WTC11 (cell line): ENCODE data around the gene SIM2.

Experiments
- GABPB1 ChIP-seq: sonication (generic); formaldehyde crosslinking; IDR thresholded peaks from 2 replicates; pipeline ENCODE4 v1.8.1; 2023; ENCODE audit warnings: mild to moderate bottlenecking, missing genetic modification reagents
- NFE2L1 ChIP-seq: sonication (generic); formaldehyde crosslinking; IDR thresholded peaks from 2 replicates; pipeline ENCODE4 v1.8.1; 2023; ENCODE audit warnings: missing genetic modification reagents
- NFYB ChIP-seq: sonication (generic); formaldehyde crosslinking; conservative IDR thresholded peaks from 2 replicates; pipeline ENCODE4 v1.8.0; 2022; ENCODE audit warnings: low read depth, missing genetic modification reagents
- SP1 ChIP-seq: sonication (generic); formaldehyde crosslinking; conservative IDR thresholded peaks from 2 replicates; pipeline ENCODE4 v1.8.1; 2022; ENCODE audit warnings: missing genetic modification reagents
- TCF7 ChIP-seq: sonication (generic); formaldehyde crosslinking; IDR thresholded peaks from 2 replicates; pipeline ENCODE4 v1.8.0; 2022; ENCODE audit warnings: mild to moderate bottlenecking, low read depth, missing genetic modification reagents, moderate library complexity
- TEAD4 ChIP-seq: sonication (generic); formaldehyde crosslinking; IDR thresholded peaks from 2 replicates; pipeline ENCODE4 v1.8.0; 2022; ENCODE audit warnings: mild to moderate bottlenecking, missing genetic modification reagents
- TF ChIP-seq, protein P1 (sequence below): fragments of 200-600 bp; IDR thresholded peaks from 2 replicates; pipeline ENCODE4 v1.8.0; 2022; ENCODE audit warnings: antibody characterized with exemption
- TF ChIP-seq, protein P2 (sequence below): sonication (generic); formaldehyde crosslinking; IDR thresholded peaks from 2 replicates; pipeline ENCODE4 v1.8.1; 2023; ENCODE audit warnings: mild to moderate bottlenecking, missing genetic modification reagents, moderate library complexity
- TF ChIP-seq, protein P3 (sequence below): sonication (generic); formaldehyde crosslinking; IDR thresholded peaks from 2 replicates; pipeline ENCODE4 v1.8.1; 2023; ENCODE audit warnings: mild to moderate bottlenecking, missing genetic modification reagents
- TF ChIP-seq, protein P4 (sequence below): fragments of 250-450 bp; sonication (Bioruptor Pico); IDR thresholded peaks from 2 replicates; pipeline ENCODE4 v1.9.0; 2021; ENCODE audit warnings: mild to moderate bottlenecking
- TF ChIP-seq, protein P5 (sequence below): sonication (generic); formaldehyde crosslinking; IDR thresholded peaks from 2 replicates; pipeline ENCODE4 v1.8.1; 2023; ENCODE audit warnings: mild to moderate bottlenecking, moderate library complexity, missing genetic modification reagents

DNA sequence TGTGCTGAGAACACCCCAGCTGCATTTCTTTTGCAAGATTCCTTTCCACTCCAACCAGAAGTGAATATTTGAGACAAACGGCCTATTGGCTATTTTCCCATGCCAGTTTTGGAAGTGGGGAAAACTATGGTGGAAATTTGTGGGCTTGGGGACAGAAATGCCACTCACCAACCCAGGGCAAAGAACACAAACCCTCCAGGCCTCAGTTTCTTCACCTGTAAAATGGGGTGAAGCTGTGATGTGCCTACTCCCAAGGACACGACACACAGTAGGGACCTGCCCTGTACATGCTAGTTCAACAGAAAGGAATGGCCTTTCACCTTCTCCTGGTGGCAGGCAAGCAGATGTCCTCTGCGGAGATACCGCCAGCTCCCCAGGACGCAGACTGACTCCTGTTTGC is 46.5 kb downstream of the SIM2 start:
- no peak for TF ChIP-seq GABPB1 (CRISPR knock-in tag)
- TF ChIP-seq TEAD4 (CRISPR knock-in tag), result no peak
- TF ChIP-seq, protein P1, sequence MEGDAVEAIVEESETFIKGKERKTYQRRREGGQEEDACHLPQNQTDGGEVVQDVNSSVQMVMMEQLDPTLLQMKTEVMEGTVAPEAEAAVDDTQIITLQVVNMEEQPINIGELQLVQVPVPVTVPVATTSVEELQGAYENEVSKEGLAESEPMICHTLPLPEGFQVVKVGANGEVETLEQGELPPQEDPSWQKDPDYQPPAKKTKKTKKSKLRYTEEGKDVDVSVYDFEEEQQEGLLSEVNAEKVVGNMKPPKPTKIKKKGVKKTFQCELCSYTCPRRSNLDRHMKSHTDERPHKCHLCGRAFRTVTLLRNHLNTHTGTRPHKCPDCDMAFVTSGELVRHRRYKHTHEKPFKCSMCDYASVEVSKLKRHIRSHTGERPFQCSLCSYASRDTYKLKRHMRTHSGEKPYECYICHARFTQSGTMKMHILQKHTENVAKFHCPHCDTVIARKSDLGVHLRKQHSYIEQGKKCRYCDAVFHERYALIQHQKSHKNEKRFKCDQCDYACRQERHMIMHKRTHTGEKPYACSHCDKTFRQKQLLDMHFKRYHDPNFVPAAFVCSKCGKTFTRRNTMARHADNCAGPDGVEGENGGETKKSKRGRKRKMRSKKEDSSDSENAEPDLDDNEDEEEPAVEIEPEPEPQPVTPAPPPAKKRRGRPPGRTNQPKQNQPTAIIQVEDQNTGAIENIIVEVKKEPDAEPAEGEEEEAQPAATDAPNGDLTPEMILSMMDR, result no peak
- no peak for TF ChIP-seq NFYB (CRISPR knock-in tag)
- TF ChIP-seq, protein P2, sequence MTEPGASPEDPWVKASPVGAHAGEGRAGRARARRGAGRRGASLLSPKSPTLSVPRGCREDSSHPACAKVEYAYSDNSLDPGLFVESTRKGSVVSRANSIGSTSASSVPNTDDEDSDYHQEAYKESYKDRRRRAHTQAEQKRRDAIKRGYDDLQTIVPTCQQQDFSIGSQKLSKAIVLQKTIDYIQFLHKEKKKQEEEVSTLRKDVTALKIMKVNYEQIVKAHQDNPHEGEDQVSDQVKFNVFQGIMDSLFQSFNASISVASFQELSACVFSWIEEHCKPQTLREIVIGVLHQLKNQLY (CRISPR knock-in tag), result no peak
- TF ChIP-seq, protein P3, sequence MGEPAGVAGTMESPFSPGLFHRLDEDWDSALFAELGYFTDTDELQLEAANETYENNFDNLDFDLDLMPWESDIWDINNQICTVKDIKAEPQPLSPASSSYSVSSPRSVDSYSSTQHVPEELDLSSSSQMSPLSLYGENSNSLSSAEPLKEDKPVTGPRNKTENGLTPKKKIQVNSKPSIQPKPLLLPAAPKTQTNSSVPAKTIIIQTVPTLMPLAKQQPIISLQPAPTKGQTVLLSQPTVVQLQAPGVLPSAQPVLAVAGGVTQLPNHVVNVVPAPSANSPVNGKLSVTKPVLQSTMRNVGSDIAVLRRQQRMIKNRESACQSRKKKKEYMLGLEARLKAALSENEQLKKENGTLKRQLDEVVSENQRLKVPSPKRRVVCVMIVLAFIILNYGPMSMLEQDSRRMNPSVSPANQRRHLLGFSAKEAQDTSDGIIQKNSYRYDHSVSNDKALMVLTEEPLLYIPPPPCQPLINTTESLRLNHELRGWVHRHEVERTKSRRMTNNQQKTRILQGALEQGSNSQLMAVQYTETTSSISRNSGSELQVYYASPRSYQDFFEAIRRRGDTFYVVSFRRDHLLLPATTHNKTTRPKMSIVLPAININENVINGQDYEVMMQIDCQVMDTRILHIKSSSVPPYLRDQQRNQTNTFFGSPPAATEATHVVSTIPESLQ (CRISPR knock-in tag), result no peak
- no peak for TF ChIP-seq TCF7 (CRISPR knock-in tag)
- no peak for TF ChIP-seq SP1 (CRISPR knock-in tag)
- TF ChIP-seq, protein P4, sequence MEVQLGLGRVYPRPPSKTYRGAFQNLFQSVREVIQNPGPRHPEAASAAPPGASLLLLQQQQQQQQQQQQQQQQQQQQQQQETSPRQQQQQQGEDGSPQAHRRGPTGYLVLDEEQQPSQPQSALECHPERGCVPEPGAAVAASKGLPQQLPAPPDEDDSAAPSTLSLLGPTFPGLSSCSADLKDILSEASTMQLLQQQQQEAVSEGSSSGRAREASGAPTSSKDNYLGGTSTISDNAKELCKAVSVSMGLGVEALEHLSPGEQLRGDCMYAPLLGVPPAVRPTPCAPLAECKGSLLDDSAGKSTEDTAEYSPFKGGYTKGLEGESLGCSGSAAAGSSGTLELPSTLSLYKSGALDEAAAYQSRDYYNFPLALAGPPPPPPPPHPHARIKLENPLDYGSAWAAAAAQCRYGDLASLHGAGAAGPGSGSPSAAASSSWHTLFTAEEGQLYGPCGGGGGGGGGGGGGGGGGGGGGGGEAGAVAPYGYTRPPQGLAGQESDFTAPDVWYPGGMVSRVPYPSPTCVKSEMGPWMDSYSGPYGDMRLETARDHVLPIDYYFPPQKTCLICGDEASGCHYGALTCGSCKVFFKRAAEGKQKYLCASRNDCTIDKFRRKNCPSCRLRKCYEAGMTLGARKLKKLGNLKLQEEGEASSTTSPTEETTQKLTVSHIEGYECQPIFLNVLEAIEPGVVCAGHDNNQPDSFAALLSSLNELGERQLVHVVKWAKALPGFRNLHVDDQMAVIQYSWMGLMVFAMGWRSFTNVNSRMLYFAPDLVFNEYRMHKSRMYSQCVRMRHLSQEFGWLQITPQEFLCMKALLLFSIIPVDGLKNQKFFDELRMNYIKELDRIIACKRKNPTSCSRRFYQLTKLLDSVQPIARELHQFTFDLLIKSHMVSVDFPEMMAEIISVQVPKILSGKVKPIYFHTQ (CRISPR knock-in tag), result no peak
- TF ChIP-seq, protein P5, sequence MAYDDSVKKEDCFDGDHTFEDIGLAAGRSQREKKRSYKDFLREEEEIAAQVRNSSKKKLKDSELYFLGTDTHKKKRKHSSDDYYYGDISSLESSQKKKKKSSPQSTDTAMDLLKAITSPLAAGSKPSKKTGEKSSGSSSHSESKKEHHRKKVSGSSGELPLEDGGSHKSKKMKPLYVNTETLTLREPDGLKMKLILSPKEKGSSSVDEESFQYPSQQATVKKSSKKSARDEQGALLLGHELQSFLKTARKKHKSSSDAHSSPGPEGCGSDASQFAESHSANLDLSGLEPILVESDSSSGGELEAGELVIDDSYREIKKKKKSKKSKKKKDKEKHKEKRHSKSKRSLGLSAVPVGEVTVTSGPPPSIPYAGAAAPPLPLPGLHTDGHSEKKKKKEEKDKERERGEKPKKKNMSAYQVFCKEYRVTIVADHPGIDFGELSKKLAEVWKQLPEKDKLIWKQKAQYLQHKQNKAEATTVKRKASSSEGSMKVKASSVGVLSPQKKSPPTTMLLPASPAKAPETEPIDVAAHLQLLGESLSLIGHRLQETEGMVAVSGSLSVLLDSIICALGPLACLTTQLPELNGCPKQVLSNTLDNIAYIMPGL (CRISPR knock-in tag), result no peak
- TF ChIP-seq NFE2L1 (CRISPR knock-in tag), result no peak
